Cerebellar nuclear complex (tissue), 1 donor: Measurements from ENCODE around the gene CCM2.
"Not testable (repeated sequence)": the region's sequence is repeated elsewhere in the genome, so short reads cannot be mapped to it uniquely, and the experiment has no call there.

ENCODE experiments used
- DNase-seq, 2 experiments: peaks; one replicate each; lab custom pipeline; 2025; lab: John Stamatoyannopoulos, UW

Gene CCM2

GRCh38 chr7:44981035-44981706 lies 18.8 kb upstream of the CCM2 start:
- no peak for DNase-seq

GRCh38 chr7:44982535-44982923 lies 17.5 kb upstream of the CCM2 start:
- DNase-seq, result no peak

GRCh38 chr7:44982970-44983369 lies 17.0 kb upstream of the CCM2 start:
- no peak for DNase-seq

GRCh38 chr7:44983742-44984477 lies 16.1 kb upstream of the CCM2 start:
- DNase-seq, result no peak

GRCh38 chr7:44984478-44984758 lies 15.6 kb upstream of the CCM2 start:
- DNase-seq, result no peak

- DNase-seq, result no peak
Observed at GRCh38 chr7:44985033-44985695, 14.8 kb upstream of the CCM2 start.

- DNase-seq, result no peak
Observed at GRCh38 chr7:44985900-44986217, 14.1 kb upstream of the CCM2 start.

- DNase-seq, result peak; percentile 56 to 82
Observed at GRCh38 chr7:44986218-44987053, 13.6 kb upstream of the CCM2 start.

- no peak for DNase-seq
Observed at GRCh38 chr7:44987457-44987856, 12.5 kb upstream of the CCM2 start.

- no peak for DNase-seq
Observed at GRCh38 chr7:44987996-44988395, 12.0 kb upstream of the CCM2 start.

- no peak for DNase-seq
Observed at GRCh38 chr7:44988701-44989100, 11.3 kb upstream of the CCM2 start.

GRCh38 chr7:44989132-44989531 lies 10.9 kb upstream of the CCM2 start:
- no peak for DNase-seq

GRCh38 chr7:44990109-44991023 lies 9.6 kb upstream of the CCM2 start:
- DNase-seq, result no peak

- not testable (repeated sequence) for DNase-seq
Observed at GRCh38 chr7:44992004-44992795, 7.8 kb upstream of the CCM2 start.

GRCh38 chr7:44994877-44995554 lies 5.0 kb upstream of the CCM2 start:
- no peak for DNase-seq

GRCh38 chr7:44995555-44996493 lies 4.2 kb upstream of the CCM2 start:
- no peak for DNase-seq

GRCh38 chr7:44998153-44998871 lies 1.7 kb upstream of the CCM2 start:
- no peak for DNase-seq
